Astrocyte of the spinal cord (primary cell): Measurements from ENCODE around the gene TMTC2.

Experiments
- DNase-seq: peaks from one replicate; pipeline ENCODE4 v3.0.0; 2011; ENCODE audit warnings: low read depth, low spot score
- H3K4me3 ChIP-seq: 2 replicates; pipeline ENCODE4 v1.5.1; 2011; ENCODE audit warnings: low read depth, mild to moderate bottlenecking, low read length, moderate library complexity
- in situ Hi-C: cut with HindIII; loops from 2 replicates; pipeline ENCODE4 v1.10.0; 2017; ENCODE audit warnings: low sequenced_read_pairs
- TF ChIP-seq, protein P1 (sequence below): IDR thresholded peaks from 2 replicates; pipeline ENCODE4 v1.5.1; 2012; ENCODE audit warnings: low read depth, mild to moderate bottlenecking, low read length, inconsistent platforms

TMTC2 gene

DNA sequence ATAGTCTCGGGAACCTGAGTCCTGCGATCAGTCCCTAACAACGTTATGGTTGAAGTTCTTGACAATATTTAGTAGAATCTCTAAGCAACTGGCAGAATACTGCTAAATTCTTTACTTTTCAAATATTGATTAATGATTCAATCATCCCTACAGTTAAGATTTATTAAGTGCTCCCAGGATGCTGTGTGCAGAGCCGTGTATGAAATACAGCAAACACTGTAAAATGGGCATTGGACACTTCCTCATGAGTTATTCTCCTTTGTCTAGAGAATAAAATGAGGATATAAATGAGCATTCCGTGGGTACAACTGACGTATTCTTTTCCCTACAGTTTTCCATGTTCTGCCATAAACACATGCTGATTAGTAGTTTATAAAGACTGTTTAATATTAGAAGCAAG, 372.4 kb downstream of the TMTC2 start:
- no peak overlapping the region for H3K4me3 ChIP-seq
- TF ChIP-seq, protein P1, sequence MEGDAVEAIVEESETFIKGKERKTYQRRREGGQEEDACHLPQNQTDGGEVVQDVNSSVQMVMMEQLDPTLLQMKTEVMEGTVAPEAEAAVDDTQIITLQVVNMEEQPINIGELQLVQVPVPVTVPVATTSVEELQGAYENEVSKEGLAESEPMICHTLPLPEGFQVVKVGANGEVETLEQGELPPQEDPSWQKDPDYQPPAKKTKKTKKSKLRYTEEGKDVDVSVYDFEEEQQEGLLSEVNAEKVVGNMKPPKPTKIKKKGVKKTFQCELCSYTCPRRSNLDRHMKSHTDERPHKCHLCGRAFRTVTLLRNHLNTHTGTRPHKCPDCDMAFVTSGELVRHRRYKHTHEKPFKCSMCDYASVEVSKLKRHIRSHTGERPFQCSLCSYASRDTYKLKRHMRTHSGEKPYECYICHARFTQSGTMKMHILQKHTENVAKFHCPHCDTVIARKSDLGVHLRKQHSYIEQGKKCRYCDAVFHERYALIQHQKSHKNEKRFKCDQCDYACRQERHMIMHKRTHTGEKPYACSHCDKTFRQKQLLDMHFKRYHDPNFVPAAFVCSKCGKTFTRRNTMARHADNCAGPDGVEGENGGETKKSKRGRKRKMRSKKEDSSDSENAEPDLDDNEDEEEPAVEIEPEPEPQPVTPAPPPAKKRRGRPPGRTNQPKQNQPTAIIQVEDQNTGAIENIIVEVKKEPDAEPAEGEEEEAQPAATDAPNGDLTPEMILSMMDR: no peak
- in situ Hi-C loops: no loop called here
- no peak for DNase-seq

DNA sequence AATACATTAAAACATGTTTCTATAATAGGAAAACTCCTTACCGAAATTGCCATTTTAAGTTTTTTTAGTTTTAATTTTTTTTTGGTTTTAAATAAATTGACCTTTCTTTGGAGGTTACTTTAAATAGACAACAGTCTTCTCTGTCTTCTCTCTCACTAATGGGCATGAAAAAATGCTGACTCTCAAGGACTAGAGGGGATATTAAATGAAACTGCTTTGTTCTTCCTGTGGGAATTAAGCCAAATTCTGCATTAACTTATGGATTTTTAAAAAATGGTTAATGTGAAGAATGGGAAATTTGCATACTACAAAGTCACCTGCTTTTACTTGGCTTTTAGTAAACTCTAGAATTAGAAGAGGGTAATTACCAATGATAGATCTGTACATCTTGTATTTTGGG, 378.9 kb downstream of the TMTC2 start:
- TF ChIP-seq, protein P1: no peak
- in situ Hi-C loops: no loop called here
- DNase-seq: no peak

DNA sequence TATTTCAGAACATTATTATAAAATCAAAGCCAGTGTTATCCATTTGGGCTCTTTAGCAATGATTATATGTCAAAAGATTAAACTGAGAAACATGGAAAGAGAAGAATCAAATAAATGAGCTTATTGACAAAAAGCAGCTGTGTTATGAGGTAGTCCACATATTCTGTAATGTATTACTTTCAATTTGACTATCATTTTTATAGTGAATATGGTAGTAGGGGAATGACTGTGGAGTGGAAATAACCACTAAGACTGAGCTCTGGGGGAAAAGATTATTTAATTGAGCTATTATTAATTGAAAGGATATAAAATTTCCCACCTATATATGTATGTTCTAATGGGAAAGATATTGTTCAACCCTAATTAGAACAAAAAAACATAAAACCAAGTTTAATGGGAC, 381.3 kb downstream of the TMTC2 start:
- no peak overlapping the region for H3K4me3 ChIP-seq
- in situ Hi-C loops: no loop called here
- DNase-seq: no peak
- TF ChIP-seq, protein P1: no peak

More for the DNA sequence above, 378.9 kb downstream of the TMTC2 start:
- no peak overlapping the region for H3K4me3 ChIP-seq

DNA sequence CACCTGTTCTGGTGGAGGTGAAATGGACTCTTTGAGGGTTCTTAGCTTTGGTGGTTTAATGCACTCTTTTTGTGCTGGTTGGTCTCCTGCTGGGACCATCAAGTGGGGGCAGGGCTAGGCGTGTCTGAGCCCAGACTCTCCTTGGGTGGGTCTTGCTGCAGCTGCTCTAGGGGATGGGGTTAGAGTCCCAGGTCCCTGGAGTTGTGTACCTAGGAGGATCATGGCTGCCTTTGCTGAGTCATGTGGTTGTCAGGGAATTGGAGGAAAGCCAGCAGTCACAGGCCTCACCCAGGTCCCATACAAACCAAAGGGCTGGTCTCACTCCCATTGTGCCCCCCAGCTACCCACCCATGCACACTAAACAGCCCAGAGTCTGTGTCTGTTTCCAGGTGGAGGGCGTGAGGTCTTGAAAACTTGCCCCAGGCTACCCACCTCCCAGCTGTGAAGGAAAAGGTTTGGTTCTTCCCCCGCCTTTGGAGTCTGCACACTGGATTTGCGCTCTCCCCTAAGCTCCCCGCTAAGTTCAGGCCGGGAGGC, 387.7 kb downstream of the TMTC2 start:
- H3K4me3 ChIP-seq: no peak overlapping the region
- DNase-seq: no peak
- TF ChIP-seq, protein P1: no peak
- in situ Hi-C loops: no loop called here

DNA sequence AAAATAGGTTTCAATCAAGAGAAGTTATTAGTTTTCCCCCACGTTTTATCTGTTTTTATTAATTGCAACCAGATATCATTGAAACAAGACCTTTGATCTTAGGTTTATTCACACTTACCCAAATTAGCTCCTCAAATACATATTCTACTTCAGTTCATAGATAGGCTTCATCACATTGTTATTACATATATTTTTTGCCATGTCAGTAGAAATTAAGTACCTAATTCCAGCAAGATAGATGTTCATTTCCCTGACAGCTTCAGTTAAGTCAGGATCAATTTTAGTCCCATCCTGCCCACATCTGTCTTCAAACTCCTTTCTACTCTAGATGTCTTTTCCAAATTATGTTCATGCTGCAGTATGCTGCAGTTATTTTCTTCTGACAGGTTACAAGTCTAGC, 388.8 kb downstream of the TMTC2 start:
- TF ChIP-seq, protein P1: no peak
- in situ Hi-C loops: no loop called here
- H3K4me3 ChIP-seq: no peak overlapping the region
- no peak for DNase-seq

DNA sequence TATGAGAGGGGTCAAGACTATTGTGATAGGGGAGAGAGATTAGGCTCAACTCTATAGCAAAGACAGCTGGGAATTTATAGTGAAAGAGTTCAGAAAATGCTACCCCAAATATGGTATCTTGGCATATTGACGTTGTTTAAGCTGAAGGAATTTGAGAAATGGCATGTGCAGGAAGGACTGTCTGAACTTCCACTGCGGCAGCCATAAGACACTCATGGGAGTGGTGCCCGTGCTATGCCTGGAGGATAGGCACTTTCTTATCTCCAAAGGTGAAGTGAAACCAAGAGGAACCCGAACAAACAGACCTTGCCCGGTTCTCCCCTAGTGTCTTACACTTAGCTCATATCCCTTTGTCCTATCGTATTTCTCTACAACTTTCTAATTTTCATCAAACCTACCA, 390.3 kb downstream of the TMTC2 start:
- TF ChIP-seq, protein P1: no peak
- no peak overlapping the region for H3K4me3 ChIP-seq
- DNase-seq: no peak
- in situ Hi-C loops: no loop called here
